Measurements from ENCODE around the gene PRKD3.

DNA sequence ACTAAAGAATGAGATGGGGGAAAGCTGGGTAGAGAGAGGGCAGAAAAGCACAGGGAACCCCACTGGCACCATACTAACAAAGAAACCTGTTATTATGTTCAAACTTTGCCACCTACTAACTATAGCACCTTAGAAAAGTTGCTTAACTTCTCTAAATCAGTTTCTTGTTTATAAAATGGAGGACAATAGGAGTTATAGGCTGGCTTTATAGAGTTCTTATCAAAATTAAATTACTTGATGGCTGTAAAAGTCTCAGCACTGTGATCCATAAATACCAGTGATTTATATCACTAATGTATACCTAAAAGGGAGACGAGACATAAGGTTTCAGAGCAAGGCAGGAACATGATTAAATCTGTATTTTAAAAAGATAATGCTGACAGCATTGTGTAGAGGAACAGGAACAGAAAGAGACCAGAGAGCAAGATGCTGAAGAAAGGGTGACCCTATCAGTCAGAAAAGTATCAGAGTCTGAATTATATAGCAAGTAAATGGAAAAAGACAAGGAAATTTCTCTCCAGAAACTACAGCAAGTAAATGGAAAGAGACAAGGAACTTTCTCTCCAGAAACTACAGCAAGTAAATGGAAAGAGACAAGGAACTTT, 29.1 kb downstream of the PRKD3 start:
- TF ChIP-seq, protein P1, sequence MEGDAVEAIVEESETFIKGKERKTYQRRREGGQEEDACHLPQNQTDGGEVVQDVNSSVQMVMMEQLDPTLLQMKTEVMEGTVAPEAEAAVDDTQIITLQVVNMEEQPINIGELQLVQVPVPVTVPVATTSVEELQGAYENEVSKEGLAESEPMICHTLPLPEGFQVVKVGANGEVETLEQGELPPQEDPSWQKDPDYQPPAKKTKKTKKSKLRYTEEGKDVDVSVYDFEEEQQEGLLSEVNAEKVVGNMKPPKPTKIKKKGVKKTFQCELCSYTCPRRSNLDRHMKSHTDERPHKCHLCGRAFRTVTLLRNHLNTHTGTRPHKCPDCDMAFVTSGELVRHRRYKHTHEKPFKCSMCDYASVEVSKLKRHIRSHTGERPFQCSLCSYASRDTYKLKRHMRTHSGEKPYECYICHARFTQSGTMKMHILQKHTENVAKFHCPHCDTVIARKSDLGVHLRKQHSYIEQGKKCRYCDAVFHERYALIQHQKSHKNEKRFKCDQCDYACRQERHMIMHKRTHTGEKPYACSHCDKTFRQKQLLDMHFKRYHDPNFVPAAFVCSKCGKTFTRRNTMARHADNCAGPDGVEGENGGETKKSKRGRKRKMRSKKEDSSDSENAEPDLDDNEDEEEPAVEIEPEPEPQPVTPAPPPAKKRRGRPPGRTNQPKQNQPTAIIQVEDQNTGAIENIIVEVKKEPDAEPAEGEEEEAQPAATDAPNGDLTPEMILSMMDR (IDR thresholded peaks at IDR 0.05; ENCODE audit: poor library complexity, severe bottlenecking) = no peak
- TF ChIP-seq SMC3 (conservative IDR thresholded peaks at IDR 0.05; ENCODE audit: poor library complexity) (no peak), POLR2AphosphoS5 (IDR thresholded peaks at IDR 0.05) (no peak), REST (IDR thresholded peaks at IDR 0.05; ENCODE audit: borderline replicate concordance) (no peak), EZH2 (IDR thresholded peaks at IDR 0.05; ENCODE audit: borderline replicate concordance, insufficient read depth, low read length, poor library complexity, severe bottlenecking) (no peak), MXI1 (conservative IDR thresholded peaks at IDR 0.05; ENCODE audit: poor library complexity, severe bottlenecking) (no peak), RAD21 (conservative IDR thresholded peaks at IDR 0.05) (no peak), TAF1 (IDR thresholded peaks at IDR 0.05; ENCODE audit: low read depth) (no peak)

Measured in neural cell (in vitro differentiated cells).